ENCODE results near the gene TRUB2. TPM values are rescaled to one million over a fixed set of nuclear protein-coding genes. Genes with fewer than 3 reads are reported as not detected.

TRUB2 gene
- total RNA-seq, 1 donor from 2014 or later: 26.9 TPM

DNA sequence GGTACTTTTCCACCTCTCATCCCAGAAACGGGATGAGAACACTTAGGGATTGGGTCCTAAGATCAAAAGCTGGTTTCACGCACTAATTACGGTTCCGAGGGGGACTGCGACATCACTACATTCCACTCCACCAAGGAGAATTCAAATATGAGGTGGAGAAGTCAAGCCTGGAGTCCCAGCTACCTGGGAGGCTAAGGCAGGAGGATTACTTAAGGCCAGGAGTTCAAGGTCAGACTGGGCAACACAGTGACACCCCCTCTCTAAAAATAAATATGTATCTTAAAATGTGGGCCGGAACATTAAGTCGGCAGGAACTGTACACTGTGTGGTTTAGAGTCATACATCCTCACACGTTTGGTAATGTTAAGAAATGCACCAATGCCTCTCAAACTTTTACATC lies 48.0 kb downstream of the TRUB2 start:
- intact Hi-C loops (cut with micrococcal nuclease): loop anchor here (10.0 kb wide), 2 partner anchors 281 to 761 kb away; partner anchors contain the start of genes MIGA2 and SPTAN1

DNA sequence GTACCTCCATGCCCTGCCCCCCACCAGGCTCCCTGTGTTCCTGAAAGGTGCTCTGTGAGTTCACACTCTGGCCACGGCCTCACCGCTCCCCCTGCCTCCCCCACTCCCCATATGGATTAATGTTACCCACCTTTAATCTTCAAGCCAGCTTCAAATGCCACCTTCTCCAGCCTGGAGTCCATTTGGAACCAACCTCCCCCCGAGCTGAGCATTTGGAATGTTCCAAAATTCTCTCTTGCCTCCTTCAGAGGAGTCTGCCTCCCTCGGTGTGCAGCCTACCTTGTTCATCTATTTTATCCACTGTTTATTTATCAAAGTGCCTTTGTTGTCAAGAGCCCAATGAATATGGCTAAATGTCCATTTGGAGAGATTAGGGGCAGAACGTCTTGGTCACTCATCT lies 50.7 kb downstream of the TRUB2 start:
- intact Hi-C loops (cut with micrococcal nuclease): loop anchor here (10.0 kb wide), 2 partner anchors 283 to 763 kb away; partner anchors contain the start of genes MIGA2 and SPTAN1

DNA sequence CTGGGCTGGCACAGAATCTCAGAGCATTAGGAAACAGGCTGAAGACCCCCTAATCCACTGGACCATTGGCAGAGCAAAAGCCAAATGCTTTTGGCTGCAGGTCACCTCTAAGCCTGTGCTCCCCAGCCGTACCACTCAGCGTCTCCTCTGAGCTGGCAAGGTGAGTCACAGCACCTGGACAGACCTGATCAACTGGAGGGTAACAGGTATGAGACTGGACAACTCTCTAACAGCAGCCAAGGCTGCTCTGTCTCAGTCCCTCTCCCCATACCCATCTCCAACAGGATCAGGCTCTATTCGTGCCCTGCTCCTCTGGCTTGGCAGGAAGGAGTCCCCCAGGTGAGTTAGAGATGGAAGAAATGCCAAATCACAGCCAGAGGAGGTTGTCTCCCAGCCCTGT lies 51.1 kb downstream of the TRUB2 start:
- intact Hi-C loops (cut with micrococcal nuclease): loop anchor here (10.0 kb wide), 2 partner anchors 284 to 764 kb away; partner anchors contain the start of genes MIGA2 and SPTAN1

DNA sequence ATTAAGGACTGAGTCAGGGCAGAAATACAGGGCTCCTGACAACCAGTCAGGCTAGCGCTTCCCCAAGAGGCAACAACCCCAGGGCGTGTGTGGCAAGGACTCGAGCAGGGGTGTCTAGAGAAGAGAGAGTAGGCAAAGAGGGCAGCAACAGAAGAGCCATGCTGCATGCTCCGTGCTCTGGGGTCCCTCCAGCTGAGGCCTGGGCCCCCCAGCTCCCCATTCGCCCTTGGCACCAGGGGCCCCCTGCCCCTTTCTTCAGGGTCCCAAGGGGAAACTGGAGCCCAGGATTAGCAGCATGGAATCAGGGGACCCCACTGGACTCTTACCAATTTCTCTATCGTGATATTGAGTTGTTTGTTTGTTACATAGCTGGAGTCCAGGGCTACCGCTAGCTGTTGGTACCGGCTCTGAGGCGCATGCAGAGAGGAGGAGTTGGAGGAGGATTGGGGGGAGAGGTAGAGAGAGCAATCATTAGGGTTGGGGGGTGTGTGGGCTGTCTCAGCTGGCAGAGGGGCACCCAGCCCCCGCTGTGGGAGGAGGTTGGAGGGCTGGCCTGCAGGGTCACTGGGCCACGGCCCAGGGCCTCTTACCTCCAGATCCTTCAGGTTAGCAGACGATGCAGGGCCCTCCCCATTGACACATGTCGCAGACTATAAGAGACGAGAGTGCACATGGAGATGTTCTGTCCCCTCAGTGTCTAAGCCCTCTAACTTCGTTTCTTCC lies 55.2 kb downstream of the TRUB2 start:
- intact Hi-C loops (cut with micrococcal nuclease): no loop called here

DNA sequence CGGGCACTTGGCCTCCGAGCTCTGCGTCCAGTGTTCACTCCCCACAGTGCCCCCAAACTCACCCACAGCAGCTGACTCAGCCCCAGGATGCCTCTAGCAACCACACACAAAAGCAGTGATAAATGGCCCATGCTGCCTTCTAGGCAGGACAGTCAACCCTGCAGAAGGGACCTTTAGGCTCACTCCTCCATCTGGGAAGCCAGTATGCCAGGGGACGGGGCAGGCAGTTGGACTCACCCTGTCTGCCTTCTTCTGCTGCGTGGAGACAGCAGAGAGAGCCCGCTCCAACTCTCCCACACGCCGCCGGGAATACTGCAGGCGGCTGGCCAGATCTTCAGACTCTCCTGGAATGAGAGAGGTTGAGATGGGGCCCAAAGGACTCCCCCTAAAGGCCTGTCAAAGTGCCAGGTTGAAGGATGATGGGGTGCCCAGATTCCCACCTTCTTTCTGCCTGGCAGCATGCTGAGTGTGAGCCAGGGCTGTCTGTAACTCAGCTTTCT lies 56.8 kb downstream of the TRUB2 start:
- intact Hi-C loops (cut with micrococcal nuclease): no loop called here

DNA sequence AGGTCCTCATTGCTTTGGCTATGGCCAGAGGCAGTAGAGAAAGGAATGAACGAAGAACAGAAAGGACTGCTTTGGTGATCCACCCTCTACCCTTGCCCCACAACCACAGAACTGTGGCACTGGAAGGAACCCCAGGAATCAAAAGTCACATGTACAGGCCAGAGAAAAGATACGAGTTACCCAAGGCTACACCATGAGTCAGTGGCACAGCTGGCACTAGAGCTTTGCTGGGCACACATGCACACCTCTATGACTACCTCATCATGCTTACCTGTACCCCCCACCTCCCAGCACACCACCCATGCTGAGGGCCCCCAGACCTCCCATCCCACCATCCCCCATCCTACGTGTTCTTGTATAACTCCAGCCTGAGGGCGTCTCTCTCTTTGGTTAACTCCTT lies 59.6 kb downstream of the TRUB2 start:
- intact Hi-C loops (cut with micrococcal nuclease): no loop called here

DNA sequence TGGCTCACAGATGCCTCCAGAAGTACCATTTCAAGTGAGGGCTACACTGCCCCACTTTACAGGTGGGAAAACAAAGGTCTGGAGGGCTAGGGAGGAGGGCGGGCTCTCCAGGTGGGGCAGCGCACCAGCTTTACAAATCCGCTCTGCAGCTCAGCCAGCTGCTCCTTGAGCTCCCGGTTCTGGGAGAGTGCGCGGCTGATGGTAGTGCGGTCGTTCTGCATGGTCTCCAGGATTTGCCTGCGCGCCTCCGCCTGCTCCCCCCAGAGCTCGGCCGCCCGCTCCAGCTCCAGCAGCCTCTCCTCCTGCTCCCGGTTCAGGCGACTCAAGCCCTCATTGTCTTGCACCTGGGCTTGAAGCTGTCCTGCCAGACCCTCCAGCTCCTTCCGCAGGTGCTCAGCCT lies 61.9 kb downstream of the TRUB2 start:
- intact Hi-C loops (cut with micrococcal nuclease): no loop called here

DNA sequence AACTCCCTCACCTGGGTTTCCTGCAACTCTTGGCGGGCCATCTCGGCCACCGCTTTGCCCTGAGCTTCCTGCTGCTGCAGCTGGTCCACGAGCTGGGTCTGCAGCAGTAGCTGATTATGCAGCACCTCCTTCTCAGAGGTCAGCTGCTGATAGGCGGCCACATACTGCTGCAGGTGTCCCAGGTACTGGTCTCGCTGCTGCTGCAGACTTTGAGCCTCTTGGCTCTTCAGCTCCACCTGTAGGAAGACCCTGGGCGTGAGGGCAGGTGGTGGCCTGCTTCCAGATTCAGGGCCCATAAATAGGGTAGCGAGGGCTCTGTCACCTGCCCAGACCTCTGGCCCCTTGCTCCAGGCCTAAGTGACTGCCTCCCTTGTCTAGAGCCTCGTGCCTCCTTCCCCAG lies 63.1 kb downstream of the TRUB2 start:
- intact Hi-C loops (cut with micrococcal nuclease): no loop called here

DNA sequence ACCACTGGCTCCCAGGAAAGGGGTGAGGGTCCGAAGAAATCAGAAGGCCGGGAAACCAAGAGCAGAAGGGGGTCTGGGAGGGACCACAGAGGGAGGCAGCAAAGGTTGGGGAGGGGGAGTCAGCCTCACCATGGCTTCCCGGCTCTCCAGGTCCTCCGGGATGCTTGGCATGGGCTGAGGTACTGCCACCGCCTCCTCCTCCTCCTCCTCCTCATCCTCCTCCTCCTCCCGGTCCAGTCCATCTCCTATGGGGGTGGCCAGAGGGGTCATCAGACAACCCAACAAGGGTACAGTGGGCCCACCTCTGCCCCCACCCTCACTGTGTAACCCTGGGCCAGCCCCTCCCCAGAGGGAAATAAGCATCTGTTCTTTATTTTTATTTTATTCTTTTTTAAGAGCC lies 63.9 kb downstream of the TRUB2 start:
- intact Hi-C loops (cut with micrococcal nuclease): no loop called here

DNA sequence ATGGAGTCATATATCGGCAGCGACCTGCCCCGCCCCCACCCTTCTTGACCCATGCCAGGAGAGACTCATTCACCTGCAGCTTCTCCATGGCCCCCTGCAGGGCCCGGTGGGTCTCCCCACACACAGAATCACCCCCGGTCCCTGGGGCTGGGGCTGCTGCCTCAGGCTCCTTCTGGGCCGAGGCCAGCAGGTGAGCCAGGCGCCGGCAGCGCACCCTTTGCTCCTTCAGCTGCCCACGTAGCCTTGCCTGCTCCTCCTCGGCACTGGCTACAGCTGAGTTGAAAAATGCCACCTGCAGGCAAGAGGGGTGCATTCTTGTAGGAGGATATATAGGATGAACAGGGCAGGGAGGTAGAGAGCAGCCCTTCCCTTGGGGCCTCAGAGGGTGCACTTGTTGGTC lies 64.3 kb downstream of the TRUB2 start:
- intact Hi-C loops (cut with micrococcal nuclease): no loop called here

DNA sequence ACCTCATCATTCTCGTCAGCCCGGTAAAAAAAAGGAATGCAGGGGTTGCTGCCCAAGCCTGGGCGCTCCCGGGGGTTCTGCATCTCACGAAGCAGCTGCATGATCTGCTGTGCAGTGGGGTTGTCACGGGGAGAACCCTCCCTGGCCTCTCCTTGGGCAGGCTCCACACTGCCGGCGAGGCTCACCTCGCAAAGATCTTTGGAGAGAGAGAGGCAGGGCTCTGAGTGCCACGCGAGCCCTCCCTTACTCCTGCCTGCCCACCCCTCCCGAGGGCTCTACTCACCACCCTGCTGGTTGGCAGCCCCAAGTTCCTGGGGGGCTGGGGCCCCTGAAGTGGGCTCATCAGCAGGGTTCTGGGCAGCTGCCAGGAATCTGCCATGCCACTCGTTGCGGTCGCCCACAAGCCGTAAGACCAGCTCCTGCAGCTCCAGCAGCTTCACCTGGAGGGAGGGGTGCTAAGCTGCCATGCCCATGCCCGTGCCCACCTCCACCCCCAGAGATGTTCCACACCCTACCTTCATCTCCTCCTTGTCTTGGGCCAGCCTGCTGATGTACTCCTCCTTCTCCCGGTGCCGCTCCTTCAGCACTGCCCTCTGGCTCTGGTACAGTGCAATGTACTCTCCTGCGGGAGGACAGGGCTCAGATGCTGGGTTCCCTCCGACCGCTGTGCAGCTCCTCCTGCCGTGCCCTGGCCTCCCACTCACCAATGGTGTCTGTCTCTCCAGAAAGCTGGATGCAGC lies 65.0 kb downstream of the TRUB2 start:
- intact Hi-C loops (cut with micrococcal nuclease): no loop called here

Other genes with a start within 250 kb of the TRUB2 start
- gene PTGES2, start 194.7 kb downstream of the TRUB2 start, total RNA-seq: 52.5 and 60.0 TPM in 2 replicates
- gene LCN2, start 173.0 kb downstream of the TRUB2 start, total RNA-seq: not detected in 2 replicates
- gene BBLN, start 162.2 kb downstream of the TRUB2 start, total RNA-seq: 82.4 and 82.8 TPM in 2 replicates
- 128 and 138 TPM in 2 replicates for gene CIZ1, start 130.9 kb downstream of the TRUB2 start, total RNA-seq
- gene DNM1, start 119.1 kb downstream of the TRUB2 start, total RNA-seq: 0.32 and 0.41 TPM in 2 replicates
- 38.7 and 43.2 TPM in 2 replicates for gene GOLGA2, start 46.4 kb downstream of the TRUB2 start, total RNA-seq
- gene SWI5, start 46.2 kb downstream of the TRUB2 start, total RNA-seq: 11.8 and 12.0 TPM in 2 replicates
- 40.6 and 40.7 TPM in 2 replicates for gene COQ4, start 392 bp upstream of the TRUB2 start, total RNA-seq
- gene SLC27A4, start 18.1 kb upstream of the TRUB2 start, total RNA-seq: 21.6 and 22.5 TPM in 2 replicates
- gene URM1, start 48.9 kb upstream of the TRUB2 start, total RNA-seq: 76.9 and 77.9 TPM in 2 replicates
- gene CERCAM, start 98.4 kb upstream of the TRUB2 start, total RNA-seq: 3.2 TPM in 2 replicates
- 54.3 and 58.6 TPM in 2 replicates for gene ODF2, start 133.6 kb upstream of the TRUB2 start, total RNA-seq
- gene GLE1, start 182.3 kb upstream of the TRUB2 start, total RNA-seq: 46.0 and 47.5 TPM in 2 replicates
- 326 and 333 TPM in 2 replicates for gene SPTAN1, start 230.1 kb upstream of the TRUB2 start, total RNA-seq

Data from T-helper 2 cell treated with Interferon-gamma antibody and Interleukin-4, amounts not matched to agents 100 ng/mL and 5 ng/mL, for 36 hours (primary cell).